ENCODE results near the gene ITPKA.
"Not testable (repeated sequence)": the region's sequence is repeated elsewhere in the genome, so short reads cannot be mapped to it uniquely, and the experiment has no call there.

Gene ITPKA

DNA sequence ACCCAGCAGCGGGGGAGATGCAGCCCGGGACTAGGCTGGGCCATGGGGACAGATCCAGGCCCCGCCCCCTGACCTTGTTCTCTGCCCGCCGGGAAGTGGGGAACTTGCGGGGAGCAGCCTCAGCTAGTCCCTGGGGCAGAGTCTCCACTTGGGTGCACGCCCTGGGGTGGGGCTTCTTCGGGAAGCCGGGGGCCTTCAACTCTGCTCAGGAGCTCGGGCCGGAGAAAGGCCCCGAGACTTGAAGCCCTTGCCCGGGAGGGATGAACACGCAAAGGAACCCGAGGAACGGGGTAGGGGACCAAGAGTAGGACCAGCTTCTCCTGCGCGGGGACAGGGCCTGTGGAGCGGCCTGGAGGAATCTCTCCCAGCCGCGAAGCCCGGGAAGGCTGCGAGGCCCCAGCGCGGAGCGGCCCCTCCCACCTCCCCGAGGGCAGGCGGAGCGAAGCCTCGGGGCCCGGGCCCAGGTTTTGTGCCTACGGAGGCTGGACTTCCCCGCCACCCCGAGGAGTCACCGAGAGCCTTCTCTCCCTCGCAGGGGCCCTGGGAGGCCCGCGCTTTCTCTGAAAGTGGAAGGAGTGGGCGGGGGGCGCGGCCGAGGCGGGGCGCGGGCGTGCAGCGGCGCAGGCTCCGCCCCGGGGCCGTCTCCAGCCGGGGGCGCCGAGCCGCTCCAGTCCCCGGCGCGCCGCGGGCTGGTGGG lies at the start of gene ITPKA:
ITPKA (plus strand) TSS at position 670 of the 697 bp plus-strand sequence. CDS start 54 bp downstream, outside the sequence.
- FAIRE-seq, result no peak

GRCh38 chr15:41445399-41445798 lies 48.3 kb upstream of the ITPKA start:
- FAIRE-seq, result no peak

DNA sequence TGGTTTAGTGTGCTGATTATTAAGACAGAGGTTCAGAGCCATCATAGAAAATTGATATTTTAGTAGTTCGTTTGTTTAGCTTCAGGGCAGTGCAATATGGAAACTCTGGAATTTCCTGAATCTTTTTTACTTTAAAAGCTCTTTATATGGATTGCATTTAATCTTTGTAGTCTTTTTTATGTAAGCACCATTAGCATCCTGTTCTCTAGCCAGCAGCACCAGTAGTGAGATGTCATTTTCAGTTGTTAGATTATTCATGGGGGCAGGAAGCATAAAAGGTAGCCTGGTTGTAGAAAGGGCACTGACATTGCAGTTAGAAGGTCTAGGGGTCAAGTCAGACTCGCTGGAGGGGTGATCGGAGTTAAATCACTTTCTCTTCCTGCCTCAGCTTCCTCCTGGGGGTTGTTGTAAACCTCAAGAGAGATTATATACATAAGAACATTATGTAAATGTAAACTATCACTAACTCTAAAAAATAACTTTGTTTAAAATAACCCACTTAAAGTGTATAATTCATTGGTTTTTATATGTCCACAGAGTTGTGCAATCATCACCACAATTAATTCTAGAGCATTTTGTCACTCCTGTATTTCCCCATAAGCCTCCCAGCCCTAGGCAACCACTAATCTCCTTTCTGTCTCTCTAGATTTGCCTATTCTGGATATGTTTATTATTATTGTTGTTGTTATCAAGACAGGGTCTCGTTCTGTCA lies 31.4 kb upstream of the ITPKA start:
- FAIRE-seq, result no peak

DNA sequence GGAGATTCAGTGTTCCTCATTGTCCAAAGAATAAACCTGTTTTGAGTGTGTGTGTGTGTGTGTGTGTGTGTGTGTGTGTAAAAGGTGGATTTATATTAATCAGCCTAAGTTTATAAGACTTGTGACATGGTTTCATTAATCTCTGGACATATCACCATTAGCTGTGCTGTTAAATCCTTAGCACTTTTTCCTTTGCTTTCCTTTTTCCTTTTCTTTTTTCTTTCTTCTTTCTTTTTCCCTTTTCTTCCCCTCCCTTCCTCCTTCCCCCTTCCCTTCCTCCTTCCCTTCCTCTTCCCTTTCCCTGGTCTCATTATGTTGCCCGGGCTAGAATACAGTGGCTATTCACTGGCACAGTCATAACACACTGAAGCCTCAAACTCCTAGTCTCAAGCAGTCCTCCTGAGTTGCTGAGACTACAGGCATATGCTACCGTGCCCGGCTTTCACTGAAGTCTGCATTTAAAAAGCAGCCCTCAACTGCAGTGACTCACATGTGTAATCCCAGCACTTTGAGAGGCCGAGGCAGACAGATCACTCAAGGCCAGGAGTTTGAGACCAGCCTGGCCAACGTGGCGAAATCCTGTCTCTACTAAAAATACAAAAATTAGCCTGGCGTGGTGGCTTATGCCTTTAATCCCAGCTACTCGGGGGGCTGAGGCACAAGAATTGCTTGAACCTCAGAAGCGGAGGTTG lies 28.6 kb upstream of the ITPKA start:
- FAIRE-seq, result no peak

DNA sequence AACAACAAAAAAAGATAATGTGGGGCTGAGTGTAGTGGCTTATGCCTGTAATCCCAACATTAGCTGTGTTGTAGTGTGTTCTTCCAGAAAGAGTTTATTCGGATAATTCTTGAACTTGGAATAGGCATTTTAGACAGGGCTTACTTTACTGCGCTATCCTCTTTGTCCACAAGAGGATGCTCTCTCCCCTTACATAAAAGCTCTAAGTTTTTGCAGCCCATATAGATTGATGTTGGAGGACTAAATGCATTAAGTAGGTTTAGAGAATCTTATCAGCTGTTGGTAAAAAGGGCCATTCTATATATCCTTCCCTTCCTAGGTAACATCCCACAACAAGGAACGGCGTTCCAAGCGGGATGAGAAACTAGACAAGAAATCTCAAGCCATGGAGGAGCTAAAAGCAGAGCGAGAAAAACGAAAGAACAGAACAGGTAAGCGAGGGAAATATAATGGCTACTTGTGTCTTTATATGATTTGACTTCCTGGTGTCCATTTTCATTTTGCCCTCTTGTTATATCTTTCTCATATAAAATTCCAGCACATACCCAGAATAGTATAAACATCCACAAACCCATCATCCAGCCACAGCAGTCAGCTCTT lies 27.8 kb upstream of the ITPKA start:
- peak; percentile 34 for FAIRE-seq

GRCh38 chr15:41466711-41467110 lies 27.0 kb upstream of the ITPKA start:
- no peak for FAIRE-seq

GRCh38 chr15:41469644-41470043 lies 24.0 kb upstream of the ITPKA start:
- FAIRE-seq, result not testable (repeated sequence)

GRCh38 chr15:41473418-41473817 lies 20.3 kb upstream of the ITPKA start:
- FAIRE-seq, result no peak

DNA sequence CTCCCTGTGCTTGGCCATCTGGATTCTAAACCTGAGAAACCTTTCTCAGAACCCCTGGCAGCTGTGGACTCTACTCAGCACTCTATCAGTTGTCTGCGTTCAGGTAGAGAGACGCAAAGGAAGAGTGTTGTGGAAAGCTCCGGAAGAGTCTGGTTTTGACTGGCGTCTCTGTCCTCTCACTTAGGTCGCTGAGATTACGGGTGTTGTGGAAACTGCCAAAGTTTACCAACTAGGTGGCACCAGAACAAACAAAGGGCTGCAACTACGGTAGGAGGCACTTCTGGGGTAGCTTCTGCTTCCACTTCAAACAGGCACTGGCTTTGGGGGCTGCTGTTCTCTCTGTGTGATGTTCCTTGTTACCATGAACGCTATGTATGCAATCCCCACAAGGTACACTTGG lies 19.2 kb upstream of the ITPKA start:
- no peak for FAIRE-seq

DNA sequence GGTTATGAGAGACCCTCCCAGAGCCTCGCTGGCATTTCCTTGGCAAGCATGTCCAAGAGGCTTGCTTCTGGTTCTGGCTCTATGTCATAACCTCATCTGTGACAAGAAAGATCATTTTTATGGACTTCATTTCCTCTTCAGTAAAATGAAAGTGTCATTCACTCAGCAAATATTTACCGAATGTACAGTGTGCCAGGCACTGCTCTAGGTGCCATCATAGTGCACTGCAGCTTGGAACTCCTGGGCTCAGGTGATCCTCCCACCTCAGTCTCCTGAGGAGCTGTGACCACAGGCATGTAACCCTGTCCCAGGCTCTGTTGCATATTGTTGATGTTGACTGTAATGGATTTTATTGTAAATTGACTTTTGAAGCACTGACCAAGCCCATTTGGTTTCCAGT lies 18.7 kb upstream of the ITPKA start:
- no peak for FAIRE-seq

- FAIRE-seq, result no peak
These were observed 17.1 kb upstream of the ITPKA start for GRCh38 chr15:41476416-41477048.

GRCh38 chr15:41480396-41481140 lies 13.1 kb upstream of the ITPKA start:
- FAIRE-seq, result no peak

DNA sequence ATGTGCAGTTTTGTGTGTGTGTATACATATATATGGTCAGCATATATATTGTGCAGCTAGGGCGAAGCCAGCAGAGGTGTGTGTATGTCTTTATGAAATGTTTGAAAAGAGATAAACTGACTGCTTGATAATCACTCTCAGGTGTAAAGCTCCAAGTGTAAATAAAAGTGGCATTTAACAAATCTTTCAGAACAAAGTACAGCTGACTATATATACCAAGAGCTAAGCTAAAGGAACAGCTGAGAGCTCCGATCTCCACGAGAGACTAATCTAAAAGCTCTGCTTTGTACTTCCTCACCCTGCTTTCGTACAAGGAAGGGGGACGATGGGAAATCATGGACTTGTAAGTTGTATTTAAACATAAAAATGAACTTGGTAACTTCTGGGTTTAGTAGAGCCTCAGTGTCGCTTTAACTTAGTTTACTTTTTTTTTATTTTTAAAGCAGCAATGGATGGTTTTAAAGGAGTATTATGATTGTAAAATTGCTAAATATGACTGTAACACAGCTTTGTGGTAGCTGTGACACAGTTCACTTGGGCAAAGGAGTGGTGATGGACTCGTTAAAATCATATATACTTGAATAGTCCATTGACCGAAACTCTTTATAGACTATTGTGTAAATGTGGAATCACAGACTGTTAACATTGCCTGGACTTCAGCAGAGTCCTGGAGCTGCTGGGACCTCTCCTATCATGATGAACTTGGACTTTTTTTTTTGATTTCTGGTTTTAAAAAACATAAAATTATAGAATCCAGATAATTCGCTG lies 11.4 kb upstream of the ITPKA start:
- no peak for FAIRE-seq

DNA sequence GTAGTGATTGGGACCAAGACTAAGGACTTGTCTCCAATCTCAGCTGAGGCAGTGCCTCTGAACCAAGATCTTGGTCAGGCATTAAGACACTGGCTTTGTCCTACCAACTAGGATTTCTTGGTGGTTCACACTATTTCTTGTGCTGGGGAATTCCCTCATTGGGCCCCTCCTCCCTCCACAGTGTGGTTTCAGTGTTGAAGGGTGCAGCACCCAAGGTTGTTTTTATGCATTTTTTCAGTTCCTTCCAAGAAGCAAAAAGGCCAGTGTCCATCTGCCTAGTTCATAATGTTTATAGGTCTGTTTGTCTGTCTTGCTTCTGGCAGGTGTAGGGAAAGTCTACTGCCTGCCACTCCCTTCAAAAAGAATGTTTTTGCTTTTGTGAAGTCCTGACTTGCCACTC lies 10.6 kb upstream of the ITPKA start:
- FAIRE-seq, result no peak

DNA sequence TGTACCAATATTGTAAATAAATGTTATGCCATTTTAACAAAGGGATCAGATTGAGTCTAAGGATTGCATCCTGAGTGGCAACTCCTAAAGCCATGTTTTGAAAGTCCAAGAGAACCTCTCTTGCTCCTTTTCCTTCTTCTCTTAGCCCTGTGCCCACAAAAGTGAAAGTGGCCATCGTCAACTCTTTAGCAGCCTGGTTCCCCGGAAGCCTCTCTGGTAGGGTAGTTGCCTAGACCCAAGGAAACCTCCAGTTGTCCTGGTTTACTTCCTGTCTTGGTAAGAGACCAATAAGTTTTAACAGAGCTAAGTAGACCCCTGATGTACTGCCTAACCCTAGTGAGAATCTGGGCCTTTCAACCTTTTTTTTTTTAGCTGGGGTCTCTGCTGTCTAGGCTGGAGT lies 10.2 kb upstream of the ITPKA start:
- no peak for FAIRE-seq

GRCh38 chr15:41484937-41485625 lies 8.6 kb upstream of the ITPKA start:
- FAIRE-seq, result no peak

- no peak for FAIRE-seq
These were observed 7.4 kb upstream of the ITPKA start for GRCh38 chr15:41486286-41486685.

DNA sequence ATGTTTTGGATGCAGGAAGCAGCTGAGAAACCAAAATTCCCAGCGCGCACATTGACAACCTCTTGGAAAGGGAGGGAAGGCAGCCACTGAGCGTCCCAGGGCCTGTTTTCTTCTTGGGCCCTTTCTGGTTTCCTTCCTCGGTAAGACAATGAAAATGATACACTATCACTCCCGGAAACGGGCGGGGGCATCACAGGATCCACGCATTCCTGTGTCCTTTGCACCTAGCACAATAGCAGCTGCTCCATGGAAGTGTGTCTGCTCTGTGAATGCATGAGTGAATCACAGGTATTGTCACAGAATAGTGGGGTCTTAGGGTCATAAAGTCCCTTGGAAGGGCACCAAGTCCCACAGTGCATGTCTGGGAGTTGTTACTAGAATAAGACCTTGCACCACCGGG lies 6.3 kb upstream of the ITPKA start:
- FAIRE-seq, result no peak

- FAIRE-seq, result no peak
These were observed 5.9 kb upstream of the ITPKA start for GRCh38 chr15:41487802-41488201.

DNA sequence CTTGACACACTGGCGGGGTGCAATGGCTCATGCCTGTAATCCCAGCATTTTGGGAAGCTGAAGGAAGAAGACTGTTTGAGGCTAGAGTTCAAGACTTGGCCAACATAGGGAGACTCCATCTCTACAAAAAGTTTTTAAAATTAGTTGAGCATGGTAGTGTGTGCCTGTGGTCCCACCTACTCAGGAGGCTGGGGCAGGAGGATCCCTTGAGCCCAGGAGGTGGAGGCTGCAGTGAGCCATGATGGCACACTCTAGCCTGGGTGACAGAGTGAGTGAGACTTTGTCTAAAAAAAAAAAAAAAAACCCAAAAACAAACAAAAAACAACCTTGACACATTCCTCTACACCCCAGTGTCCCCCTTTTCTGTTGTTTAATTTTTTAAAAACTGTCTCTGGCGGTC lies 4.0 kb upstream of the ITPKA start:
- FAIRE-seq, result no peak

DNA sequence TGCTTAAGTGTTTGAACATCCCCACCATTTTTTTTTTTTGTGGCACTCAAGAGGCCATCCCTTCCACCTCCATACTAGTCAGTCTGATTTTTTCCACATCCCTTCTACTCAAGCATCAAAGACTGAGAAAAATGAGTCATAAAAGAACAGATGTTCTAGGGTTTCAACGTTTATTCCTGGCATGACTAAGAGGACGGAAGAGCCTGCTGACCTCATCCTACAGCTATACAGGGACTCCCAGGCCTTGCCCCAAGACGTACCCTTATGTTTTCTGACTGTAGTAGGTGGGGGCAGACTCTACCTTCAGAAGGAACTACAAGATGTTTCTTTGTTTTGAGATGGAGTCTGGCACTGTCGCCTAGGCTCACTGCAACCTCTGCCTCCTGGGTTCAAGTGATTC lies 3.3 kb upstream of the ITPKA start:
- no peak for FAIRE-seq

All from A204.1 (cell line).